ENCODE data around the gene NHLRC4. TPM values are rescaled to one million over a fixed set of nuclear protein-coding genes. Genes with fewer than 3 reads are reported as not detected.

Gene NHLRC4
- total RNA-seq, 1 donor from 2014 or later: 0.46 TPM

GRCh38 chr16:563072-563644, 3.6 kb upstream of the NHLRC4 start:
- H3K27me3 ChIP-seq (ENCODE audit: control insufficient read depth, insufficient read depth, low read length): peaks cover 52% of the 10 kb centered on the region
- H3K4me3 ChIP-seq (ENCODE audit: low read depth, low read length): no peak overlapping the region
- no peak for DNase-seq (ENCODE audit: low read depth)
- H3K36me3 ChIP-seq (ENCODE audit: control insufficient read depth, insufficient read depth, low read length): no peaks in the 10 kb centered on the region
- no peak for TF ChIP-seq CTCF (IDR thresholded peaks at IDR 0.05; ENCODE audit: insufficient read depth, low read length, poor library complexity, severe bottlenecking)

- Histone ChIP-seq H3K27me3 (ENCODE audit: control insufficient read depth, insufficient read depth, low read length) (peaks cover 35% of the 10 kb centered on the region), H3K36me3 (ENCODE audit: control insufficient read depth, insufficient read depth, low read length) (no peaks in the 10 kb centered on the region), H3K4me3 (ENCODE audit: low read depth, low read length) (no peak overlapping the region)
- no peak for DNase-seq (ENCODE audit: low read depth)
- TF ChIP-seq CTCF (IDR thresholded peaks at IDR 0.05; ENCODE audit: insufficient read depth, low read length, poor library complexity, severe bottlenecking): no peak
These were observed 2.0 kb upstream of the NHLRC4 start for GRCh38 chr16:564690-565418.

- no peak for DNase-seq (ENCODE audit: low read depth)
- TF ChIP-seq CTCF (IDR thresholded peaks at IDR 0.05; ENCODE audit: insufficient read depth, low read length, poor library complexity, severe bottlenecking): no peak
- no peaks in the 10 kb centered on the region for H3K36me3 ChIP-seq (ENCODE audit: control insufficient read depth, insufficient read depth, low read length)
- H3K4me3 ChIP-seq (ENCODE audit: low read depth, low read length): no peak overlapping the region
- peaks cover 32% of the 10 kb centered on the region for H3K27me3 ChIP-seq (ENCODE audit: control insufficient read depth, insufficient read depth, low read length)
These were observed 1.1 kb upstream of the NHLRC4 start for GRCh38 chr16:565419-566330.

GRCh38 chr16:567373-568256, 810 bp downstream of the NHLRC4 start:
- no peak for DNase-seq (ENCODE audit: low read depth)
- H3K36me3 ChIP-seq (ENCODE audit: control insufficient read depth, insufficient read depth, low read length): no peaks in the 10 kb centered on the region
- TF ChIP-seq CTCF (IDR thresholded peaks at IDR 0.05; ENCODE audit: insufficient read depth, low read length, poor library complexity, severe bottlenecking): no peak
- peaks cover 12% of the 10 kb centered on the region for H3K27me3 ChIP-seq (ENCODE audit: control insufficient read depth, insufficient read depth, low read length)
- no peak overlapping the region for H3K4me3 ChIP-seq (ENCODE audit: low read depth, low read length)

GRCh38 chr16:568401-569258, 1.8 kb downstream of the NHLRC4 start:
- no peaks in the 10 kb centered on the region for H3K36me3 ChIP-seq (ENCODE audit: control insufficient read depth, insufficient read depth, low read length)
- H3K4me3 ChIP-seq (ENCODE audit: low read depth, low read length): no peak overlapping the region
- no peak for DNase-seq (ENCODE audit: low read depth)
- H3K27me3 ChIP-seq (ENCODE audit: control insufficient read depth, insufficient read depth, low read length): peaks cover 6% of the 10 kb centered on the region
- no peak for TF ChIP-seq CTCF (IDR thresholded peaks at IDR 0.05; ENCODE audit: insufficient read depth, low read length, poor library complexity, severe bottlenecking)
